Osteocyte (in vitro differentiated cells): ENCODE data around the gene SOST. TPM values are rescaled to one million over a fixed set of nuclear protein-coding genes. Genes with fewer than 3 reads are reported as not detected.

Experiments used
- DNase-seq: peaks from one replicate; pipeline ENCODE4 v3.0.0; 2021; ENCODE audit warnings: mixed read lengths; ENCODE audit not compliant: unreplicated experiment; ENCODE audit errors: extremely low spot score
- H3K27ac Mint-ChIP-seq: one replicate; pipeline ENCODE4 v1.8.0; 2021; ENCODE audit warnings: mild to moderate bottlenecking, mixed read lengths; ENCODE audit not compliant: unreplicated experiment
- H3K27me3 Mint-ChIP-seq: one replicate; pipeline ENCODE4 v1.8.0; 2021; ENCODE audit warnings: mixed read lengths; ENCODE audit not compliant: unreplicated experiment
- H3K36me3 Mint-ChIP-seq: one replicate; pipeline ENCODE4 v1.8.0; 2021; ENCODE audit warnings: mixed read lengths; ENCODE audit not compliant: unreplicated experiment
- H3K4me1 Mint-ChIP-seq: one replicate; pipeline ENCODE4 v1.8.0; 2021; ENCODE audit warnings: mixed read lengths; ENCODE audit not compliant: unreplicated experiment
- H3K4me3 Mint-ChIP-seq: one replicate; pipeline ENCODE4 v1.8.0; 2021; ENCODE audit warnings: mild to moderate bottlenecking, moderate library complexity, mixed read lengths; ENCODE audit not compliant: unreplicated experiment
- H3K9me3 Mint-ChIP-seq: one replicate; pipeline ENCODE4 v1.8.0; 2021; ENCODE audit warnings: mixed read lengths; ENCODE audit not compliant: unreplicated experiment
- CTCF ChIP-seq: fragments of 200-600 bp; sonication (generic); IDR thresholded peaks from 2 replicates; pipeline ENCODE4 v1.5.0; 2021; ENCODE audit warnings: antibody characterized with exemption, mild to moderate bottlenecking, moderate library complexity
- total RNA-seq: library from RNA; stranded (reverse); gene quantifications from 2 replicates; pipeline ENCODE4 v1.2.1, GENCODE V29; 2021

The SOST gene
- total RNA-seq, 1 donor from 2014 or later, result not detected

GRCh38 chr17:43712397-43712796 is 46.2 kb downstream of the SOST start:
- Mint-ChIP-seq H3K9me3 (no peaks in the 10 kb centered on the region), H3K4me1 (peaks cover 11% of the 10 kb centered on the region), H3K27ac (no peak overlapping the region), H3K27me3 (peaks cover 5% of the 10 kb centered on the region), H3K4me3 (no peak overlapping the region), H3K36me3 (no peaks in the 10 kb centered on the region)
- DNase-seq, result no peak
- no peak for TF ChIP-seq CTCF

DNA sequence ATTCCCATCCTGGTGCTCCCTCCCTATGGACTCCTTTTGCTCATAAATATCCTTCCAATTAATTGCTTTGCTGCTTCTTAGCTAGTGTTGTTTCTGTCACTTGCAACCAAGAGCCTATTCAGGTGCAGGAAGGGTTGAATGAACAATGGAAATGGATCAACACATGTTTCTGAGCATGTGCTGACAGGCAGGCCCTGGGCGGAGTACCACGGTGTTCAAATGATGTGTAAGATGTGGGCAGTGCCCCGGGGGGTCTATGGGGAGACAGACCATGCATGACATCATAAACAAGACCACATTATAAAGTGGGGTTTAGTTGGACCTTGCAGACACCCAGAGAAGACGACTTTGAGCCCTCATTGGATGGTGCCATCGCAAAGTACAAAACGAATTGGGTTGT is 48.5 kb downstream of the SOST start:
- Mint-ChIP-seq H3K27ac (no peak overlapping the region), H3K4me1 (peaks cover 11% of the 10 kb centered on the region), H3K4me3 (no peak overlapping the region), H3K9me3 (no peaks in the 10 kb centered on the region), H3K36me3 (no peaks in the 10 kb centered on the region), H3K27me3 (peaks cover 5% of the 10 kb centered on the region)
- TF ChIP-seq CTCF, result no peak
- no peak for DNase-seq

DNA sequence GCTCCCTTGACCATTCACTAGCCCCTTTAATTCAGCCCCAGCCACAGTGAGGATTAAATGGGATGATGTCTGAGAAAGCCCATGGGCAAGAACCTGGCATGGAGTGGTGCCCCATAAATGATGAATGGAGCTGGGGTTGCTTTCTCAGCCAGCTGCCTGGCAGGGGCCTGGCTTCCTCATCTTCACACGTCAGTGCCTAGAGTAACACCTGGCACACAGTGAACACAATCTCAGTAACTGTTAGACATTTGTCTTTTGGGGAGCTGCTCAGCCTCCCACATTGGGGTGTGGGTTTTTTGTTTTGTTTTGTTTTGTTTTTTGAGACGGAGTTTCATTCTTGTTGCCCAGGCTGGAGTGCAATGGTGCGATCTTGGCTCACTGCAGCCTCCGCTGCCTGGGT is 49.4 kb downstream of the SOST start:
- TF ChIP-seq CTCF, result no peak
- no peaks in the 10 kb centered on the region for H3K9me3 Mint-ChIP-seq
- no peak overlapping the region for H3K27ac Mint-ChIP-seq
- H3K27me3 Mint-ChIP-seq, result peaks cover 6% of the 10 kb centered on the region
- H3K4me3 Mint-ChIP-seq, result no peak overlapping the region
- H3K36me3 Mint-ChIP-seq, result no peaks in the 10 kb centered on the region
- DNase-seq, result no peak
- peaks cover 9% of the 10 kb centered on the region for H3K4me1 Mint-ChIP-seq

GRCh38 chr17:43707184-43707583 is 51.4 kb downstream of the SOST start:
- DNase-seq, result no peak
- Mint-ChIP-seq H3K4me3 (no peak overlapping the region), H3K27ac (no peak overlapping the region), H3K4me1 (no peaks in the 10 kb centered on the region), H3K36me3 (no peaks in the 10 kb centered on the region), H3K27me3 (peaks cover 2% of the 10 kb centered on the region), H3K9me3 (no peaks in the 10 kb centered on the region)
- no peak for TF ChIP-seq CTCF

DNA sequence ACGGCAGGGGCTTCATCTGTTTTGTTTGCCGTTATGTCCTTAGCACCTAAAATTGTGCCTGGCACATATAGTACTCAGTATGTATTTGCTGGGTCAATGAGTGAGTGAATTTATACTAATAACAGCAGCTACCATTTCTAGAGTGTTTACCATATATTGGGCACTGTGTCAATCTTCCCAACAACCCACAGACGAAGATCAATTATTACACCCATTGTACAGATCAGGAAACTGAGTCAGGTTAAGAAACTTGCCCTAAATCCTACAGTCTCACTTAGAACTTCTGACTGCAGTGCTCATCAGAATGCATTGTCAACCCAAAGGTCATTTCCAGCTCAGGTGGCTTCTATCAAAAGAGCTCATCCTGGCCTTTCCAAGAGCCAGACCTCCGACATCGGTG is 52.4 kb downstream of the SOST start:
- H3K27me3 Mint-ChIP-seq, result peaks cover 2% of the 10 kb centered on the region
- no peak overlapping the region for H3K27ac Mint-ChIP-seq
- no peaks in the 10 kb centered on the region for H3K9me3 Mint-ChIP-seq
- DNase-seq, result no peak
- H3K4me1 Mint-ChIP-seq, result no peaks in the 10 kb centered on the region
- no peak for TF ChIP-seq CTCF
- H3K4me3 Mint-ChIP-seq, result no peak overlapping the region
- H3K36me3 Mint-ChIP-seq, result no peaks in the 10 kb centered on the region

Other genes with a start within 250 kb of the SOST start
- 5.9 and 6.5 TPM in 2 replicates for gene ETV4, start 212.5 kb downstream of the SOST start, total RNA-seq
- gene MEOX1, start 96.9 kb downstream of the SOST start, total RNA-seq, result not detected in 2 replicates
- 36.4 and 37.0 TPM in 2 replicates for gene DUSP3, start 20.2 kb upstream of the SOST start, total RNA-seq
- not detected in 2 replicates for gene CFAP97D1, start 21.6 kb upstream of the SOST start, total RNA-seq
- gene MPP3, start 74.4 kb upstream of the SOST start, total RNA-seq, result 5.9 and 6.1 TPM in 2 replicates
- gene CD300LG, start 88.4 kb upstream of the SOST start, total RNA-seq, result not detected in 2 replicates
- 3.5 and 4.4 TPM in 2 replicates for gene MPP2, start 148.7 kb upstream of the SOST start, total RNA-seq
- not detected in 2 replicates for gene PPY, start 183.7 kb upstream of the SOST start, total RNA-seq
- gene PYY, start 195.1 kb upstream of the SOST start, total RNA-seq, result not detected in 2 replicates
- gene NAGS, start 245.8 kb upstream of the SOST start, total RNA-seq, result 0.29 and 0.78 TPM in 2 replicates